PFSK-1 (cell line): ENCODE measurements around the gene EPC1.

Source experiments
- POLR2AphosphoS5 ChIP-seq: IDR thresholded peaks from 2 replicates; pipeline ENCODE4 v1.6.1; 2012; ENCODE audit warnings: low read depth, mild to moderate bottlenecking, control low read depth, low read length, moderate library complexity
- SIN3A ChIP-seq: IDR thresholded peaks from 2 replicates; pipeline ENCODE4 v1.6.1; 2012; ENCODE audit warnings: mild to moderate bottlenecking, low read length, moderate library complexity, borderline replicate concordance; ENCODE audit not compliant: insufficient read depth
- TAF1 ChIP-seq: IDR thresholded peaks from 2 replicates; pipeline ENCODE4 v1.6.1; 2012; ENCODE audit warnings: low read length, control low read depth, borderline replicate concordance; ENCODE audit not compliant: insufficient read depth

DNA sequence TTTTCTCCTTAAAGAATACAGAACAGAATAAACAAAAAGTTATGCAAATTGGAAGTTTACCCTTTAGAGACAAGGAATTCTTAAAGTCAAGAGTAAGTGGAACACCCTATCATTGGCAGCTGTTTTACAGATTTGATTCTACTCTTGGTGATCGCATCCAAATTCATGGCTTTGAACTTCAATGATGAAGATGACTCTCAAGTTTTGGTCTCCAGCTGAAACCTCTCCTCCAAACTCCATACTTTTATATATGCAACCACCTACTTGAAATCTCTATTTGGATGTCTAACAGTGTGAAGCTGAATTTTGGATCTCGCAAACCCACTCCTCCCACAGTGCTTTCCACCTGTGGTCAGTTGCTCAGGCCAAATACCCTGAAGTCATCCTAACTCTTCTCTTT, 80.4 kb downstream of the EPC1 start:
- TF ChIP-seq POLR2AphosphoS5 (no peak), SIN3A (no peak), TAF1 (no peak)
